ENCODE data around the gene PRIMPOL.

GRCh38 chr4:184616633-184617551 lies 32.6 kb upstream of the PRIMPOL start:
- TF ChIP-seq EZH2 (IDR thresholded peaks at IDR 0.05; ENCODE audit: borderline replicate concordance, low read length) (no peak), CTCF (IDR thresholded peaks at IDR 0.05; ENCODE audit: low read length) (no peak)

All from OCI-LY1 (cell line).